Upper lobe of right lung (tissue), 1 donor: ENCODE measurements around the gene MAF. TPM values are rescaled to one million over a fixed set of nuclear protein-coding genes. Genes with fewer than 3 reads are reported as not detected.
A peak's percentile ranks its signal among the peaks of the same experiment; 100 is the strongest.

Experiments
- ATAC-seq: fragments of 200-7000 bp; cut with Tn5 transposase; one replicate; pipeline ENCODE4 v1.9.1; 2020; ENCODE audit warnings: mild to moderate bottlenecking, moderate library complexity
- DNase-seq: peaks from one replicate; pipeline ENCODE4 v3.0.0-alpha.2; 2020
- H3K27ac ChIP-seq: fragments of 200-600 bp; one replicate; pipeline ENCODE4 v1.8.0; 2022
- H3K27me3 ChIP-seq: fragments of 200-600 bp; one replicate; pipeline ENCODE4 v1.8.0; 2022; ENCODE audit warnings: mild to moderate bottlenecking
- H3K36me3 ChIP-seq: fragments of 200-600 bp; one replicate; pipeline ENCODE4 v1.8.0; 2022
- H3K4me1 ChIP-seq: fragments of 200-600 bp; one replicate; pipeline ENCODE4 v1.8.0; 2022
- H3K4me3 ChIP-seq: fragments of 200-600 bp; one replicate; pipeline ENCODE4 v1.8.0; 2022; ENCODE audit warnings: mild to moderate bottlenecking
- H3K9me3 ChIP-seq: fragments of 200-600 bp; one replicate; pipeline ENCODE4 v1.8.0; 2022
- CTCF ChIP-seq: fragments of 200-600 bp; IDR thresholded peaks from one replicate; pipeline ENCODE4 v1.8.0; 2022; ENCODE audit warnings: antibody characterized with exemption
- intact Hi-C: fragments of 100-400 bp; cut with DNase I; formaldehyde crosslinking; loops from one replicate; pipeline ENCODE4 v1.11.0; 2022
- long read RNA-seq: library from polyadenylated mRNA; unstranded; transcript quantifications from one replicate; pipeline ENCODE4 v2.0.0, GENCODE V29; 2021
- total RNA-seq: library from RNA; stranded (reverse); fragmentation: NEBNext Ultra II Directional; extraction: Animal tissue kit (Norgen Biotek cat#: 25700); gene quantifications from one replicate; pipeline ENCODE4 v1.2.1, GENCODE V29; 2021
- donor health status: DM: no; HTN: yes; CAD: no; lungs with severe emphysema.

Gene MAF
- total RNA-seq = 66.4 TPM
- long read RNA-seq, full-length matches to known transcripts = 29 of 30 reads
- long read RNA-seq, partial matches to known transcripts = 0 of 30 reads
- long read RNA-seq, other reads (novel, unspliced or antisense) = 1 of 30 reads

GRCh38 chr16:79600638-79601091 lies at the start of gene MAF:
Gene MAF, minus strand, starts transcription at chr16:79600737. Its CDS starts 835 bp downstream, at chr16:79599902.
- Histone ChIP-seq H3K9me3 (no peaks in the 10 kb centered on the region), H3K27me3 (no peaks in the 10 kb centered on the region), H3K36me3 (no peaks in the 10 kb centered on the region), H3K27ac (peak within 1 kb of the TSS; percentile 91), H3K4me3 (peak within 1 kb of the TSS; percentile 77), H3K4me1 (peaks cover 3% of the 10 kb centered on the region)
- ATAC-seq (peak; percentile 92), DNase-seq (peak; percentile 95)
- intact Hi-C loops = no loop called here
- TF ChIP-seq CTCF = no peak

- no peaks in the 10 kb centered on the region for H3K9me3 ChIP-seq
- H3K27me3 ChIP-seq = no peaks in the 10 kb centered on the region
- no peaks in the 10 kb centered on the region for H3K4me1 ChIP-seq
- intact Hi-C loops = no loop called here
- no peaks in the 10 kb centered on the region for H3K36me3 ChIP-seq
- ATAC-seq (no peak), DNase-seq (no peak)
- no peak for TF ChIP-seq CTCF
- no peak overlapping the region for H3K27ac ChIP-seq
- H3K4me3 ChIP-seq = no peak overlapping the region
These were observed 48.3 kb upstream of the MAF start for GRCh38 chr16:79648826-79649225.

GRCh38 chr16:79647586-79647985 lies 47.0 kb upstream of the MAF start:
- no peaks in the 10 kb centered on the region for H3K4me1 ChIP-seq
- DNase-seq = no peak
- no peak overlapping the region for H3K4me3 ChIP-seq
- no peak for TF ChIP-seq CTCF
- H3K27ac ChIP-seq = no peak overlapping the region
- no peaks in the 10 kb centered on the region for H3K36me3 ChIP-seq
- intact Hi-C loops = no loop called here
- no peaks in the 10 kb centered on the region for H3K27me3 ChIP-seq
- ATAC-seq = no peak
- no peaks in the 10 kb centered on the region for H3K9me3 ChIP-seq

GRCh38 chr16:79645701-79646100 lies 45.2 kb upstream of the MAF start:
- Histone ChIP-seq H3K4me1 (no peaks in the 10 kb centered on the region), H3K9me3 (no peaks in the 10 kb centered on the region), H3K27me3 (no peaks in the 10 kb centered on the region), H3K27ac (no peak overlapping the region), H3K4me3 (no peak overlapping the region), H3K36me3 (no peaks in the 10 kb centered on the region)
- no peak for TF ChIP-seq CTCF
- intact Hi-C loops = no loop called here
- DNase-seq (no peak), ATAC-seq (no peak)

GRCh38 chr16:79644971-79645667 lies 44.6 kb upstream of the MAF start:
- Histone ChIP-seq H3K27me3 (no peaks in the 10 kb centered on the region), H3K27ac (no peak overlapping the region), H3K9me3 (no peaks in the 10 kb centered on the region), H3K36me3 (no peaks in the 10 kb centered on the region), H3K4me1 (no peaks in the 10 kb centered on the region), H3K4me3 (no peak overlapping the region)
- no peak for TF ChIP-seq CTCF
- intact Hi-C loops = no loop called here
- ATAC-seq (no peak), DNase-seq (no peak)
